ENCODE results near the gene CDK6.

CDK6 gene

DNA sequence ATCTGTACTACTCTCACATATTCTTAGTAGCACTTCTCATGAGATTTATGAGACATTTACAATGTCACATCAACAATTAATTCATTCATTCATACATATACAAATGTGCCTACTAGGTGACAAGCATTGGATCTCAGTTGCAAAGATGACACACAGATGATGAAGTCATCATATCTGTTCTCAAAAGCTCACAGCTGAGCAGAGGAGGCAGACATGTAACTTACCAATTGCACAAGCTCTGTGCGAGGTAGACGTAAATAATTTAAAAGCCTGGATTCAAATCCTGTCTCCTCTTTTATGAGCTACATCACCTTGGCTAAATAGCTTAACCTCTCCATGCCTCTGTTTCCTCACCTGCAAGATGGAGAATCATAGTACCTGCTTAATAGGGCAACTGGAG lies 136.8 kb downstream of the CDK6 start:
- DNase-seq: no peak

DNA sequence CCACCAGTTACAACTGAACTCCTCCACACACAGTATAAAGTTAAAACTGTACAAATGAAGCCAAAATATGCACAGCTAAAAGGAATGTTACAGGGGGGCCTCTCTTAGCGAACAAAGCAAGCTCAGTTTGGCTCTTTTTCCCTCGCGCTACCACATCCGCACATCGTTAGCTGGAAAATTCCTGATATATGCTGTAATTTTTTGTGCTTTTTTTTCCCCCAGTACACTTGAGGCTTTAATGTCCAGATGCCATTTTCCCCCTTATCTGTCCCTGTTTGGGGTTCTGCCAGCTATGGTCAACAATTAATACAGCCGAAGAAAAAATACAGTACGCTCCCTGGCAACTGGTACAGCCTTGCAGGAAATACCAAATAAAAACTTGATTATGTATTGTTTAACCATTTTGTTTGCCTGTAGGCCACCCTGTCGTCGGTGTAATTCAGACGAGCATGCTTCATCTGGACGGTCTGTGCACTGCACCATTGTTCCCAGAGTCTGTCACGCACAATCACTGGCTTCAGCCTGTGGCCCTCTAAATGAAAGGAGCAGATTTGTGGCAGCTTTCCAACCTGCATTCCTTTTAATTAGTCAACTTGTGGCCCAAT lies 138.0 kb downstream of the CDK6 start:
- DNase-seq: peak; percentile 64

DNA sequence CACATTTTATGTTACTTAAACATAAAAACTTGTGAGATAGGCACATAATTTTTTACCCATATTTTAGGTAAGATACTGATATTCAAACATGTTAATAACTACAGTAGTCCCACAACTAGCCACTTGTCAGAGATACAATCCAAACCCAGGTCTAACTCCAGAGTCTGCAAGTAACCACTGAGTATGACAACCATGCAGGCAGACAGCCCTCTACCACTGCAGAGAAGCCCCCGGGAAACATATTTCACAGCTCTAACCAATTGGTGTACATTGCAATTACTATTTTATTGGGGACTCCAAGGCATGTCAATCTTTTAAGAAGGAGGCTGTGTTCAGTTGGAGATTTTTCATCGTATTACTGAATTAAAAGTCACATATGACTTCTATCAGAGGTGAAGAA lies 139.0 kb downstream of the CDK6 start:
- no peak for DNase-seq

DNA sequence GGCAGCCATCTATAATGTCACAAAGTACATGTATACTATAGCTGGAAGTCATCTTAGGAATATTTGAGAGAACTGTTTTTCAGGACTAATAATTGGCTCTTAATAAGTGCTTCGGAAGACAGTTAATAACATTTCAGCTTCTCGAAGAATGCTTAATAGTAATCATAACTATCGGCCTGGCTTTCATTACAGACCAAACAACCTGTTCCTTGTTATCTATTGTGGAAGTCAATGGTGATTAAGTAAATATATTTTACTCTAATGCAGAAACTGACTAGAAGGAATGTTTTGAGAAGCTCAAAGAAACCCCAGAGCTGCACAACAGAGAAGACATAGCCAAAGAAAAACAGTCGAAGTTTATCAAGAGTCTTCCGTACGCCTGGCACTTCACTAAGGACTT lies 139.4 kb downstream of the CDK6 start:
- no peak for DNase-seq

DNA sequence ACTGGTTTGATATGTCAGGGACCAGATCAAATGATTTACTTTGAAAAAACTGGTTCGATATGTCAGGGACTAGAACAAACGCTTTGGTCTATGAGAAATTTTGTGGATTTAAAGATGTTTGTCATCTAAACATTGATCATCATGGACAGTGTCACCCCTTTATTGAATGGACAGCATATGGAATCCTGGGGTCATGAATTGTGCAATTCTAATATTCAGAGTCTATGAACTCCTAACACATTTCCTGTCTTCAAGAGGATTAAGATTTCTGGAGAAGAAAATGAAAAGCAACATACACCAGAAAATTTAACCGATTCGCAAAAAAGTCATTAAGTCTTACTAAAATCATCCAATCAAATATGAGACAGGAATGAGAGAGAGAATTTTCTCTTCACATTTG lies 139.8 kb downstream of the CDK6 start:
- DNase-seq: no peak

DNA sequence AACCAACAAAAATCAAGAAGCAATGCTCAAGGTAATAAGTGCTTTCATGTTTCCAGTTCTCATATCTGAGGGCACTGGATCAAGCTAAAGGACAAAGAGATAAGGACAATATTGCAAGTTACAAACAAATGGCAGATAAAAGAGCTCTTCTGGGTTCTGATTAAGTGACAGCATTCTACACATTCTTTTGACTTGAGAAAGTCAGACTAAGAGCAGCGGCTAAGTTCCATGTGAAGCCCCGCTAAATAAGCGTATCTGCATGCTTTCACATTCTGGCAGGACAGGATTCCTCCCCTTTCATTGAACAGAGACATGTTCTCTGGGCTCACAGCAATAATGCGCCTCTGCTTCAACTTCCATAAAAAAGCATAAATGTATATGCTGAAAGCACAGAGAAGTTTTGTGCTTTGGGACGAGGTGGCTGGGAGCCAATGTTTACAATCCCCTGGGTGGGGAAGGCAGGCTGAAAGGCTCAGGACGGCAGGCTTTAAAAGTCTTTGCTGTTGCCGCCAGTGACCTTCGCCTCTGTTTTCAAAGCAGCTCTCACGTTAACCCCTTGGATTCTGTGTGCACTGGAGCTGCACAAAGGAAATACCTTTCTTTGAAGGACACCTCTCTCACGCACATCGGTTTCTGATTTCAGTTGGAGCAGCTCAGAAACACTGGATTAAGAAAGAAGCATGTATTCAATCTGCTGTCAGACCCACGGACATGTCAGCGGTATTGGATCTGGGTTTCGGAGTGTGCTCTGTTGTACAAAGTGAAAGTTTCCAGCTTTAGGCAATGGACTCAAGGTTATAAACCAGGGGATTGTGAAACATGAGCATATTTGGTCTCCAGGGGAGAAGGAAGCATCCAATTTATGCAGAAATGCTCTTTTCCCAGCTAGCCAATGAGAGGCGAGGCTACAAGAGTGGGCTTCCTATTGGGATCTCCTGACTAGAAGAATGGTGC lies 140.8 kb downstream of the CDK6 start:
- peak; percentile 93 for DNase-seq

DNA sequence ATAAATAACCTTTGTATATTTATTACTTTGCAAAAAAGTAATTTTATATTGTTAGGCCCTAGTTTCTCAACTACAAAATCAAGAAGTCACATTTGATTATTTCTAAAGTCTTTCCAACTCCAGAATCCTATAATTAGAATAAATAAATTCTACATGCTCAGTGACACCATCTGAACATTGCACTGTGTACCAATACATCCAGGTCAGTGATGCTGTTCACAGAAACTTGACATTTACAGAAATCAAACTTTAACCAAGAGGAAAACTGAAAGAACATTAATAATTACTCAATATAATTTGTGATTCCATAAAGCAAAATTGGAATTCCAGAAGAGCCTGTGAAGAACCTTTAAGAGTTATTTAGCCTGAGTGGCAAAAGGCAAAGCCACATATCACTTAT lies 142.2 kb downstream of the CDK6 start:
- no peak for DNase-seq

DNA sequence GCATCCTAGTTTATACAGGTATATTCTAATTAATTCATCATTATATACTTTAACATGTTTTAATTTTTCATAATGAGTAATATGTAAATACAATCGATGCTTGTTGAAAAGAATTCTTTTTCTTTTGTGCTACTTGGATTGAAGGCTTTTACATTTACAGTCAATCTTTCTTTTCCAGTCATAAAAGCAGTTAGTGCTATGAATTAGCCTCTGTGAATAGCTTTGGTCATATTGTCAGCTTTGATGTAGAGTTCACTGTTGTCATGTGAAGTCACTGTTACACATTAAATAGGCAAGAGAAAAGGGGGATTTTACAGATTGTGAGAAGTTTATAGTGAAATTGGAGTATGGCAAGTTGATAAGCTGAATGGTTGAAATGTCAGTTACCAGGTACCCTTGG lies 142.9 kb downstream of the CDK6 start:
- no peak for DNase-seq

DNA sequence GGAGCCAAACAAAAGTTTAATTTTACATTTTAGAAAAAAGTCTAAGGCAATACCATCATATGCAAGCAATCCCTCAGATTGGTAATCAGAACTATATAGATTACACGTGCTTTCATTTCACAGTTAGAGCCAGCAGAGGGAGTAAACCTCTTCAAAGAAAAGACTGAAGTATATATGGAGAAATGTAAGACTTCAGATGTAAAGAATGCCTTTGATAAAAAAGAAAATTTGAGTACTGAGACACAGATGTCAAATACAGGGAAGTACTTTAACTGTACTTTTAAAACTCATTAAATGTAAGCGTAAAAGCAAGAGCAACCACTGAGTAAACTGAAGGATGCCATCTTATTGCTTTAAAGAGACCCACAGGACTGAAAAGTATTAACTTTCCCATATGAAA lies 144.8 kb downstream of the CDK6 start:
- DNase-seq: no peak

DNA sequence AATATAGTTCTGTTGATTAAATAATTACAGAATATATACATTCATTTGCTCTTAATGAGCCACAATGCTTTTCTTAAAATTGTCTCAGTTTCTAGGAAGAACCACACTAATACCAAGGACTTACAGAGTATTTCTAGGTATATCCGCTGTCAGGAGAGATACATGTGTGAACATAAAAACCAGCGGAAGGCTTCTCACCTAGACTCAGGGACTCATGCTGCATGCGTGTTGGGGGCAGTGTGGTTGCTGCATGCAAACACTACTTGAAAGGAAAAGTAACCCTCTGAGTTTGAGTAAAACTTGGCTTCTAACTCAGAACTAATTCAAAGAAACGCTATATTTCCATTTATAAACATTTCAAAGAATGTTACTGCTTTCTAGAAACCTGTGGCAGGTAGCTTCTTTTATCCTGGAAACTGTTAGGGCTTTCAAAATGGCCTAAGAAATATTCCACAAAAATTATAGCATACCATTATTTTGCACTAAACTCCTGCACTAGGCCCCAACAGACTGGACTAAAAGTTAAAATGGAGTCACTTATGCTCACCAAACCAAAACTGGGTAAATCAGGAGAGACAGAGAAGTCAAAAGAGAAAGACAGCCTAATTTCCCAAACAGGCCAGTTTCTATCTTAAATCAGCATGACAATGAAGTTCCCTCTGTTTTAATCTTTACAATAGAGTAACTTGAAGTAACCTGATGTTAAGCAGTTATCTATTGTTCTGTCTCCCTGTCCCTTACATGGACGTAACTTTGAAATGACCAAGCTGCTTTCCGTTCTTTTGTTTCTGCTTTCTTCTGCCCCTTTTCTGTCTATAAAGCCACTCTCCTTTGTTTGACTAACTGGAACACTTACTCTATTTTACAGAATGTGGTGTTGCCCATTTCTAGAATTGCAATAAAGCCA lies 151.0 kb downstream of the CDK6 start:
- DNase-seq: no peak

DNA sequence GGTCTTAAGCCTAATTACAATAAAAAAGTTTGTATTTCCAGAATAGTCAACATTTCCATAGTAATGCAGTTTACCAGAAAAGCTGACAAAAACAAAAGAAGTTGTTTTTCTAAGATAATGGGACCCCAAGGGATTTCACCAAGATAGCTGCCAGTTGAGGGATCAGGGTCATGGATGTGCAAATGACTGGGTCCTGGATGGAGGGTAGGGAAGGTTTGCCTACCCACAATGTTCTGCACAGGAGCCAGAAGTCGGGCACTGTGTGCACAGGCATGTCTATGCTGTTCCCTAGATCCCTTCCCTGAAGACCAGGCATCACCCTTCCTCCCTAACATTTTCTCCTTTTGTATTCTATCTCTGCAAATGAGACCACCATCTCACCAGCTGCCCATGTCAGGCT lies 152.1 kb downstream of the CDK6 start:
- no peak for DNase-seq

DNA sequence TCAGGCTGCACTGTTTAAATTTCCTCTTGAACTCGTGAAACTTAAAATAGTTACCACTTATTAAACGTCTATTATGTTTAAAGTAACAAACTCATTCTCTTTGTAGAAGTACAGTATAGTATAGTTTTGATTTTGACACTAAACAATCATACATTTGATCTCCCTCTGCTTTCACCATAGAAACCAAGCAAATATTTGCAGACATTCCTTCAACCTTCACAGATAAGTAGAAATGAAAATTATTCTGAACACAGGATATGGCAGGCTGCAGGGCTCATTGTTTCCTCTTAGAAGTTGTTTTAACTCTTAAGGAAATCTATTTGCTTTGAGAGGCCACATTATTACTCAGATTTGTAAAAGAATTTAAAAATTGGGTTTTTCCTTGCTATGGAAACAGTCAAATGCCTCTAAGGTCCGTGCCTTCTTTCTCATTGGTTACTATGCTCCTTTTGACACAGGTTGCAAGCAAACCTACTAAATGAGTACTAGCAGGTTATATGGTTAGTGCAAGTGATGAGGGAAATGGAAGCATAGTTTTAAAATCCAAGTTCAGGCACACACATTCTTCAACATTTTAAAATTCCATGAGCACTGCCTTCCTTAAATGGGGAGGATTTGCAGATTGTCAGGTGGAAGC lies 153.4 kb downstream of the CDK6 start:
- DNase-seq: no peak

DNA sequence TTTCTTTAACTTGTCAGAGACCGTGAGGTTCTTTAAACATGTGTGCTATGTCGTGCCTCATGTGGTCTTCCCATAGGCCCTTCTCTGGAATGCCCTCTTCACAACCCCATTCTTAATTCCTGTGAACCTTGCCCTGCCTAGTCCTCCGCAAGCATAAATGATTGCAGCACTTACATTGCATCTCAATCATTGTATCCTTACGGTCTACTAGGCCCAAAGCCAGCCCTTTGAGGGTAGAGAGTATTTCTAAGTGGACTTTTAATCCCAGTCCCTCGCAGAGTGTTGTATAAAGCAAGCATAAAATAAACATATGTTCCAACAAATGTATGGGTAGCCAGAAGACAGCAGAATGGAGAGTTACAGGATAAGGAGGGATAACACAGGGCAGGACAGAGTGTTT lies 154.0 kb downstream of the CDK6 start:
- DNase-seq: no peak

DNA sequence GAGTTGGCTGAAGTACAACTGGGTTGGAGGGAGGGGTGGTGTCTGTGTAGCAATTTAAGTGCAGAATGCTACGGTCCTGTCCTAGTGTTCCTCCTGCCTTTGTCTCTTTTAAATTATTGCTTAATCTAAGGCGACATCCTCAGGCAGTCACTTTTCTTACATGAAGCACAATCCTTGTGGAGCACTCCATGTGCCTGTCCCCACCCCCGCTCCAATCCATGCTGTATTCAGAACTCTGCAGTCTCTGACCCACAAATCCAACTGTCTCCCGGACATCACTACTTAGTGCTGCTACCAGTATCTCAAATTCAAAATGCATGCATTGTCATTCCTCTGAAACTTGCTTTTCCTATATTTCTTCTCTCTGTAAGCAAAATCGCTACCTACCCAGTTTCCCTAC lies 154.7 kb downstream of the CDK6 start:
- no peak for DNase-seq

DNA sequence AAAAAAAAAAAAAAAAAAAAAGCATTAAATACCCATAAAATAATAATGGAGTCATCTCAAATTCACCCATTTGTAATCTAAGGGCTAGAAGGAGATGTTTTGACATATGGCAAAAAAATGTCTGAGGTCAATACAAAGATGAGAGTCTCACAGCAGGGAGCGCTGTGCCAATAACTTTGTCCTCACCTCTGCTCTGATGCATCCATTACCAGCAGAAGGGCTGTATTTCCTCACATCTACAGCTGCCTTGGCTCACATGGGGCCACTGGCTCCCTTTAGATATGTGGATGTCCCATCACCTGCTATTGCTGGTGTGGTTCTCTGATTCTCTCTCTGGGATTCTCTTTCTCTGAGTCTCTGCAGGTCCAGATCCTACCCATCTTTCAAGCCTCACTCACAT lies 155.9 kb downstream of the CDK6 start:
- no peak for DNase-seq

DNA sequence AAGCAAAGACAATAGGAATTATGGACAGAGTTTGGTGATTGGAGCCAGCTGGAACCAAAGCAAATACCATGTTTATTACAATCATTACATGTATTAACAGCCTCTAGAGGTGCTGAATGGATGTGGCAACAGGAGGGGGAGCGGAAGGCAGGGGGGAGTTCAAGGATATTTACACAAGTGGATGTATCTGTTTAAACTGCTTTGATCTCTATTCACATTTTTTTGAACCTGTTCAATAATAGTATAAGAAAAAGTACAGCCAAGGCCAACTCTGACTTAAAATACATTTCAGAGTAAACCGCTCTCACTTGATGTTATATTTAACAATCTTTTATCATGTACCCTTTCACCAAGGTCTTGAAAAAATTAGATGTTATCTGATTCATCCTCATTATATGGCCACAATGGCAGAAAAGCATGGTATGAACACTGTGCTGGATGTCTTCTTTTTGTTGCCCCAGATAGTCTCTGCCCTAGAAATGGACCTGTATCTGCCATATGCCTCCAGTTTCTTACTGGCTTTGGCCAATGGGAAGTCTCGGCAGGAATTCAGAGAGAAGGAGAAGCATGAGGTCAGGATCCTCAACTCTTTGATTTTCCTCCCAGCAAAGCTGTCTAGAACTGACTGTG lies 158.0 kb downstream of the CDK6 start:
- DNase-seq: no peak

DNA sequence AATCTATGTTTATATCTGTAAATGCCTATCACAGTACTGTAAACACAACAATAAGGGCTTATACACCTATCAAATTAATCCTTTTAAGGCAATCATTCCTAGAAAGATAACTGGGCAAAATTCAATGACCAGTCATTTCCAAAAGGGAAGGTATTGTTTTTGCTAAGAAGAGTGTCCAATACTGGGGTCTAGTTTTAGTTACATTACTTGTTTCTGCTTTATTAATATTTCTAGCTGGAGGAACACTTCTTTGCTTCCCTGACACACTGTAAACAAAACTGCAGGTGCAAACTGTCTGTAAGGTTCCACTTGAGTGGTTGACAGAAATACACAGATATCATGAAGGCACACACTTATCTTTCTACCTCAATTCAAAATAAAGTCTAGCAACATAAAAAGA lies 162.0 kb downstream of the CDK6 start:
- DNase-seq: no peak

DNA sequence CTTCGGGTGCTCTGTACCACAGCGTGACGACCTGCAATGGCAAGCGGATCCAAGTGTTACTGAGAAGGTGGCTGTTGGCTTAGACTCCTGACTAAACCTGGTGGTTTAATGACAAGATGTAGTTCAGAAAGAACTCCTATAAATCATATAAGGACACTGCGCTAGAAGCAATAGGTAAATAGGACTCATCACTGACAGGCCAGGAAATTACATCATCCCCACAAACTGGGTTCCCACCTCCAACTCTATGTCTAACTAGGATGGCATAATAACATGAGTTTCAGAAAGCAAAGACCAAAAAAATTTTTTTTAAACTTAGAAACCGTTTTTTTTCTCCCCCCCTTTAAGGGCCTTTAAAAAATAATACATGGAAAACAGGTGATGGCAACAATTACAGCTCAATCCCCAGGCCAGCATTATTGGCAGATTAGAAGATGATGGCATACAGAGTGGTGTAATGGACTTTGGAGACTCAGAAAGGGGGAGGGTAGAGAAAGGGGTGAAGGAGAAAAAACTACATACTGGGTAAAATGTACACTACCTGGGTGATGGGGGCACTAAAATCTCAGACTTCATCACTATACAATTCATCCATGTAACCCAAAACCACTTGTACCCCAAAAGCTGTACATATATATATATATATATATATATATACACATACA lies 164.7 kb downstream of the CDK6 start:
- DNase-seq: no peak

DNA sequence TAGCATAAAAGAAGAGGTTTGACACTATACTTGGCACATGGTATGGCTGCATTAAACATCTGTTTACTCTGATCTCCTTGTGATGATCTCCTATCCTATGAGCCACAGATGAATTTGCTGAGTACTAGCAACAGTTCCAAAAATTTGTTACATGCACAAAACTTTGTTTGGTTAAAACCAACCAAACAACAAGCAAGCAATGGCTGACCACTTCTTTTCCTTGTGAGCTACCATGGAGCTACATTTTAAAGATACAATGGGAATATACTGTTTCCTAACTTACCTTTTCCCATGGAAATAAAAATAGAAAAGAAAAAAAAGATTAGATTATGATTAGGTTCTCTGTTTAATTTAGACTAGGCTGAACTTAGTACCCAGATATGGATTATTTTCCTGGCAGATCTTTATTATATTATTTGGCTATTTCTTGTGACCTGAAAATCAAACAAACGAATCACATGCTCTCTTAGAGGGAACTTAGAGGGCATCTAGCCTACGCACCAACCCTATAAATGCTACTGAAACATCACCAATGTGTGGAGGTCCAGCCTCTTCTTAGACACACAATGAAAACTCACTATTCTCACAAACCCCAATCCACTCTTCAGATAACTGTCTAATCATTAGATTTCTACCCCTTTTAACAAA lies 166.0 kb downstream of the CDK6 start:
- no peak for DNase-seq

DNA sequence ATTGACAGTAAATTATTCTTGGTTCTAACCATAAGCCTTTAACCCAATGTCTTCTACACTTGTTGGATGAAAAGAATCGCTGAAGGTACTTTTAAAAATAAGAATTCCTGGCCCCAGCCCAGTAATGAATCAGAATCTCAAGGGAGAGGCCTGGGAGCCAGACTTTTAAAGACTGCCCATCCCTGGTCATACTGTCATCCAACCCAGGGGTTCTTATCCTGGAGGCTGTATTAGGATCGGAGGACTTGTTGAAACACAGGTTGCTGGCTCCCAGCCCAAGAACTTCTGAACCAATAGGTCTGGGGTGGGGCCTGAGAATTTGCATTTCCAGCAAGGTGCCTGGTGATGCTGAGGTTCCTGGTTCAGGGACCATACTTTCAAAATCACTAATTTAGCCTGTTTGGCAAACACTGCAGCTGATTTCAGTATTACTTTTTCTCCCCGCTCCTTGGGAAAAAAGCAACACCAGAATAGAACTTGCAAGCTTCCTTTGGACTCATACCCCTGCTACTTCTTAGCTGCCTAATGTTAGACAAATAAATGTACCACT lies 166.7 kb downstream of the CDK6 start:
- no peak for DNase-seq

DNA sequence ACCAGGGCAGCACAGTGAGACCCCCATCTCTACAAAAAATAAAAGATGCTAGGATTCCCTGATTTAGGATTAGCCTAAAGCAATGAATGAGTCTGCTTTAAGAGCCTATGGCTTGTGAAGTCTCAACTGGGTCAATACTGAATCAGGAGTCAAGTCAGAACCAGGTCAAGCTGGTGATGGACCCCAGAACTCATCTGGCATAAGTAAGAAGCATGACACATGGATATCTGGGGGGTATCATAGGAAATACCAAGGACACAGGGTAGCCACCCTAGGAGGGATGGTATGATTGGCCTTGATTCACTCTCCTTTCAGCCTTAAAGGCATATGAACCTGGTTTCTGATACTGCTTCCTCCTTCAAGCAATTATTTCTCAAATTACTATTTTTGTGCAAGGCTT lies 167.8 kb downstream of the CDK6 start:
- no peak for DNase-seq

Measured in islet precursor cell (in vitro differentiated cells).